GM18520 (cell line): ENCODE data around the gene NLGN1.
"Not testable (repeated sequence)": the region's sequence is repeated elsewhere in the genome, so short reads cannot be mapped to it uniquely, and the experiment has no call there.

Experiments used
- ATAC-seq: cut with Tn5 transposase; IDR thresholded peaks from one replicate; pipeline ENCODE4 v1.9.1; 2021; ENCODE audit not compliant: unreplicated experiment

The NLGN1 gene

DNA sequence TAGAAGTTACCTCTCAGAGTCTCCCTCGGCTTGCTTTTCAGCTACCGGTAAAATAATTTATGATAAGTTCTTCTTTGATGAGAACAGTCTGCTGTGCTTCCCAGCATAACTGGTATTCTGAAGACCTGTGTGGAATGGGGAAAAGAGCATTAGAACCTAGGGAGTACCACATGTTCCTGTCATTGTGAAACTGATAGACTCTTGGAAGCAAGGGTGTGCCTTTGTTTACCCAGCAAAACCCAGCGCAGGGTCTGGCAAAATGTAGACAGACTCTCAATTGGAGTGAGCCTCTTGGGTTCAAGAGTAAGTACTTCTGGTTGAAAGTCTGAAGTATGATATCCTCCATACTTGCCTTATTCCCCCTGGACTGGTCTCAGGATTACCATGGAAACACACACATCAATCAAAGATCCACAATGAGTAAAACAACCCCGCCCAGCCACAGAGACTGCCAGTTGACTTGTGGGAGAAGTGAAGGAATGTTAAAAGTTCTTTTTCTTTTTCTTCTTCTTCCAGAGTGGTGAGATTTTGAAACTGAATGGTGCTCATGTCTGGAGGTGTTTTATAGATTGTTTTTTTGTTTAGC lies 809.2 kb downstream of the NLGN1 start:
- no peak for ATAC-seq

DNA sequence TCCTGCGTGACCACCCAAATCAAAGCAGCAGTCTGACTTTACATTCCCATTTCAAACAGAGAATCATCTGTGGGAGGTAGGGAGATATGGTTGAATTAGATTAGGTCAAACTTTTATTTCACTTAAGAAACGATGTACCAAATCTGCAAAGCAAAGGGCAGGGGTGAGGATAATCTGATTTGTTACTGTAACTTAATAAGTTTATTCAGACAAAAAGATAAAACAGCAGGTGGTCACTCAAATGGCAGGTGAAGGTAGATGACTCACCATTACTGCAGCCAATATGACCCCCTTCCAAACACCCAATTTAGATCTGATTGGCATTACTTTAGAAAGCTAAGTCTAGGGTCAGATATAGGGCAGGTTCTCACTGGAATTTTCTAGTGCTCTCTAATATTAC lies 810.6 kb downstream of the NLGN1 start:
- ATAC-seq, result no peak

DNA sequence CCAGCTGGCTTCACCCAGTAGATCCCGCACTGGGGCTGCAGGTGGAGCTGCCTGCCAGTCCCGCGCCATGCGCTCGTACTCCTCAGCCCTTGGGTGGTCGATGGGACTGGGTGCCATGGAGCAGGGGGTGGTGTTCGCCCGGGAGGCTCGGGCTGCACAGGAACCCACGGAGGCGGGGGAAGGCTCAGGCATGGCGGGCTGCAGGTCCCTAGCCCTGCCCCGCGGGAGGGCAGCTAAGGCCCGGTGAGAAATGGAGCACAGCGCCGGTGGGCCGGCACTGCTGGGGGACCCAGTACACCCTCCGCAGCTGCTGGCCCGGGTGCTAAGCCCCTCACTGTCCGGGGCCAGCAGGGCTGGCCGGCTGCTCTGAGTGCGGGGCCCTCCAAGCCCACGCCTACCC lies 814.4 kb downstream of the NLGN1 start:
- not testable (repeated sequence) for ATAC-seq

DNA sequence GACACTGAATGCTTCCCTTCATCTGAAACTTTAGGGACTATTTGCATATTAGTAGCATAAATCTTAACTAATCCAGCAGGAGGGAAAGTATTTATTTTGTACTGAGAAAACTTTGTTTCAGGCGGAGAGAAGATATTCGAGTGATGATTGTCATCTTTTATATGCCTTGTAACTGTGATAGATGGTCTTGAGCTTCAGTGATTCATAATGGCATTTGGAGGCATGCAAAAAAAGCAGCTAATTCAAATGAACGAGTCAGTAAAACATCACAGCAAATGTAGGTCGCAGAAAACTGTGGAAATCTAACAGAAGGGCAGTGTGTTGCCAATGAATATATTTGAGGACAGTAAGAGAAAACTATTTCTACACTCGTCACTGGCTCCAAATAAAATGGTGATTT lies 817.9 kb downstream of the NLGN1 start:
- ATAC-seq, result no peak

DNA sequence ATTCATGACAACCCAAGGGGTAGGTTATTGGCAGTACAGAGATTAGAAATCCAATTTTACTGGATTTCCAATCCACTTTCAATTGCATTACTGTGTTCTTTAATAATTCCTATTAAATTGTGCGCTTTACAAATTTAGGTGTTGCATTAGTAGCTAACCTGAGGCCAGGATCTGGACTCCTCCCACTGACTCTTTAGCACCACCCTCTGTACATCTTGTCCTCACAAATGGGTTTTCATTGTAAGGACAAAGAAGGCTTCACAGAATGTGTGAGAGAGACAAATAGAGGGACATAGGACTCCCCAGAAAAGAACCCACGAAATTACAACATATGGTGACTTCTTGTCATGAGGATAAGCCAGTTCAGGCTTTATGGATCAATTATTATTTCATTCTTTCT lies 818.5 kb downstream of the NLGN1 start:
- no peak for ATAC-seq

- no peak for ATAC-seq
These were observed 819.6 kb downstream of the NLGN1 start for GRCh38 chr3:174216946-174217718.

DNA sequence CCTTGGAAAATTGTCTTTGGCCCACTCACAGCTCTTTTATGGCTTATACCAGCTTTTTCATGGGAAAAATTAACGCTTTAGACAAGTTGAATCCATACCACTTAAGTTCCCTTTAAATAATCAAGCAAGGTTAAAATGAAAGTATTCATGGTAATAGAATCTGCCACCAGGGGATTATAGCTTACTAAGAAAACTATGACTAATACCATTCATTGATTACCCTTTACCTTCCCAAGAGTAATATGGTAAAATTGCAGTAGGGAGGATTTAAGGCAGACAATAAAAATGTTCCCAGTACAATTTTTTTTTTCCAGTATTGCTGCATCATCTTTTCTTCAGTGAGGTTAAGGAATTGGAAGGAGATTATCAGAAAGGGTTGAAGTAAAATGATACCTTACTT lies 820.5 kb downstream of the NLGN1 start:
- ATAC-seq, result no peak

DNA sequence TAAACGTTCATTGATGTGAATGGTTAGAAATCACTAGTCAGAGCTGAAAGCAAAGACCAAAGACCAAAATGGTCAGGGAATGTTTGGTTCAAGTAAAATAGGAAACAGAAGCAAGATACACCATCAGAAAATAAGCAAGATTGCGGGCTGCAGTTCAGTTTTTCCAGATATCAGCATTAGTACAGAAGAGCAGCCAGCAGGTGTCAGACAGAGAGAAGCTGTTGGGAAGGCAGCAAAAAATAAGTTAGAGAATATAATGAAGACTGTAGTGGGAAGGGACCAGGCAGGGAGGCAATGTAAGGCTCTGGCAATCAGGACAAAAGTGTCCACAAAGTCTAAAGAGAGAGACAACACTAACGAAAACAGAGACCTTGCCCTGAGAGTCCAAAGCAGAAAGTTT lies 822.2 kb downstream of the NLGN1 start:
- no peak for ATAC-seq

GRCh38 chr3:174220775-174221554 lies 823.4 kb downstream of the NLGN1 start:
- ATAC-seq, result no peak

- no peak for ATAC-seq
These were observed 825.5 kb downstream of the NLGN1 start for GRCh38 chr3:174223042-174223441.

DNA sequence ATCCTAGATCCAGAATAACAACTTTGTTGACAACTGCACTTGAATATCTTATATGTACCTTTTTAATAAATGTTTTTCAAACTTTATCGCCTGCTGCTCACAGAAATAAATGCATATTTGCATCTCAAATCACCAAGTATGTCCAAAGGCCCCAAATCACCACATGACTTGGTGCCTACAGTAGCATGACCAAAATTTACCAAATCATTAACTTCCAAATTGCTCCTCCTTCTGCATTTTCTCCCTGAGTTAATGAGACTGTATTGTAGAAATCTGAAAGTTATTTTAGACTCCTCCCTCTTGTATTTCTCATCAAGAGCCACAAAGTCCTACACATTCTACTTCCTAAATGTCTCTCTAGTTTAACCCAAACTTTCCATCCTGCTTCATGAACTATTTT lies 826.1 kb downstream of the NLGN1 start:
- no peak for ATAC-seq

DNA sequence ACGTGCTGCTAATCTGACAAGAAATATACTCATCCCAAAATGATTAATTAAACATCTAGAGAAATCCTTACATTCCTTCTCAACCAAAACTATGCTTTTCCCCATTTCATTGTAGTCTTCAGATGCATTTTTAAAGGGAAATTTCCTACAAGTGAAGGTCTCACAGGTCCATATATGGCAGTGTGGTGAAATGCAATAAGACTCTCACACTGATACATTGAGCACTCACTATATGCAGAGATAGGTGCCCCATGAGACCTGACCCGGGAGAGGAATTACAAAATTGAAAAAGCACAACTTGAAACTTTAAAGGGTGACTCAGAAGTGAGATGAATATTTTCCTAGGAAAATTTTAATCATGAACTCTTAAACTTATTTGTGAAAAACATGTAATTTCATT lies 832.4 kb downstream of the NLGN1 start:
- no peak for ATAC-seq

DNA sequence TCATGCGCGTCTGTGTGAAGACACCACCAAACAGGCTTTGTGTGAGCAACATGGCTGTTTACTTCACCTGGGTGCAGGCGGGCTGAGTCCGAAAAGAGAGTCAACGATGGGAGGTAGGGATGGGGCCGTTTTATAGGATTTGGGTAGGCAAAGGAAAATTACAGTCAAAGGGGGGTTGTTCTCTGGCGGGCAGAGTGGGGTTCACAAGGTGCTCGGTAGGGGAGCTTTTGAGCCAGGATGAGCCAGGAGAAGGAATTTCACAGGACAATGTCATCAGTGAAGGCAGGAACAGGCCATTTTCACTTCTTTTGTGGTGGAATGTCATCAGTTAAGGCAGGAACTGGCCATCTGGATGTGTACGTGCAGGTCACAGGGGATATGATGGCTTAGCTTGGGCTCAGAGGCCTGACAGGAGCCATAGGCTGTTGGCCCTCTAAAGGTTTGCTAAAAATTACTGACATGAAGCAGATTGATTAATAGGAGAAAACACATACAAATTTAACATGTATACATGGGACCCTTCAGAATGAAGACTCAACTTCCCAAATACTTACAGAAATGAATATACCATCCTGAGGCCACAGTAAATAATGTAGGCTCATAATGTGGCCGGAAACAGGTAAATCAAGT lies 834.6 kb downstream of the NLGN1 start:
- ATAC-seq, result not testable (repeated sequence)

DNA sequence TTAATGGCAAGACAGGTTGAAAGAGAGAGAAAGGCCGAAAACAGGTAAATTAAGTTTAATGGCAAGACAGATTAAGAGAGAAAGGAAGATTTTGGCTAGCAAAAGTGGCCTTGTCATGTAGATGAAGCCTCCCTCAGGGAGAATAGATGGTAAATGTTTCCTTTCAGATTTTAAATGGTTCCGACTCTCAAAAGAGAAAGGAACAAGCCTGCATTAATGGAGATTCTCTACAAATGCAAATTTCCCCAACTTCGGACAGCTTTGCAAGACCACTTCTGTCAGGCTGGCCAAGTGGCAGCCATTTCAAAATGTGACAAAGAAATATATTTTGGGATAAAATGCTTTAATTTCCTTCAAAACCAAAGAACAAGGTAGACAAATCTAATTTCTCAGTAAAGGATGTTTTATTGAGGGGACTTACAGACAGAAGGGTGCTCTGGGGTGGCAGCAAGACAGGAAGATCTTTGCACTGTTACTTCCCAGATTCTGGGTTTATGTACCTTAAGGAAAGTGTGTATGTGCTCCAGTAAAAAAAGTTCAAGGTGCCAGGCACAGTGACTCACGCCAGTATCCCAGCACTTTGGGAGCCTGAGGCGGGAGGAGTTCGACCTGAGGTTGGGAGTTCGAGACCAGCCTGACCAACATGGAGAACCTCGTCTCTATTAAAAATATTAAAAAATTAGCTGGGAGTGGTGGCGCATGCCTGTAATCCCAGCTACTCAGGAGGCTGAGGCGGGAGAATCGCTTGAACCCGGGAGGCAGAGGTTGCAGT lies 835.3 kb downstream of the NLGN1 start:
- no peak for ATAC-seq

DNA sequence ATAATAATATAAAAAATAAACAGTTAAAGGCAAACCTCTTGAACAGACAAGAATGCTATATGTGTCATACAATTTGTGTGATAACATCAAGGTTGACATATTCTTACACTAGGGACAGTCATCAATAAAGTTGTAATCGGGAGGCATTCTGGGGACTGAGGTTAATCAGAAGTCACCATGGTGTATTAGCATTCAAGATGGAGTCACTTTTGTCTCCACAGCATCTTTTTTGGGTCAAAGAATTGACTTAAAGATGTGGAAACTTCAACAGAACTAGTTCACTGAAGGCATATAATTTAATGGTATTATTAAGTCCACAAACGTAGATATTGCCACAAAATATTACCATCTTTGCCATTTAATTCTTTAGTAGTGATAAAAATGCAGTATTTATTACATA lies 836.0 kb downstream of the NLGN1 start:
- ATAC-seq, result no peak

GRCh38 chr3:174242311-174243041 lies 844.9 kb downstream of the NLGN1 start:
- no peak for ATAC-seq

DNA sequence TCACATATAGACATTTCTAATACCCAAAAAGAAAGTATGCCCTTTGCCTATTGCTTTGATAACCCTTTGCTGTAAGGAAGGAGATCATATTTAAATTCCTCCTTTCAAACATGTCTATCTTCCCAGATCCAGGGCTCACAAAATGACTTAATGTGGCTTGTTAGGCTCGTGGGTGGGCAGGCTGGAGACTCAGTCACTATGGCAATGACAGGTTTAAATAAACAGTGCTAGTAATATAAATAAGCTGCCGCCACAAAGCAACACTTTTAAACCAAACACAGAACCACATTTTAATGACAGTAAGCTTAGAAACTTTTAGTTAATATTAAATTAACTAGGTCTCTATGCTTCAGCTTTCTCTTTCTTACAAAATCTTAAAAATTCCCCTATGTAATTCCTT lies 845.6 kb downstream of the NLGN1 start:
- ATAC-seq, result no peak

- no peak for ATAC-seq
These were observed 850.2 kb downstream of the NLGN1 start for GRCh38 chr3:174247687-174248152.

DNA sequence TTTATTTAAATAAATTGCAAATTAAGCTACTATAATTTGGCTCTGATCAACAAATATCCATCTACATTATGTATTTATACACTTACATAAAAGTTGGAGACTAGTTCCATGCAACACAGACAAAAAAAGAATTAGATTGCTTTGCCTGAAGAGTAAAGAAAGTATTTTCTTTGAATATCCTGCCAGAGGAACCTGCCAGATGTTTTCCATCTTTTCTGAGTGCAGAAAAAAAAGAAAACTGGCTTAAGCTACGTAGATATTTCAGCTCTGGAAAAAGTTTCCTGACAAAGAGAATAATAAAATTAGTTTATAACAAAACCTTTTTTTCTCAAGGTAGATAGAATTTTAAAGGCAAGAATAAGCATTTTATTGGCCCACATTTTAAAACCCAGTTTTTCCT lies 854.1 kb downstream of the NLGN1 start:
- ATAC-seq, result no peak

DNA sequence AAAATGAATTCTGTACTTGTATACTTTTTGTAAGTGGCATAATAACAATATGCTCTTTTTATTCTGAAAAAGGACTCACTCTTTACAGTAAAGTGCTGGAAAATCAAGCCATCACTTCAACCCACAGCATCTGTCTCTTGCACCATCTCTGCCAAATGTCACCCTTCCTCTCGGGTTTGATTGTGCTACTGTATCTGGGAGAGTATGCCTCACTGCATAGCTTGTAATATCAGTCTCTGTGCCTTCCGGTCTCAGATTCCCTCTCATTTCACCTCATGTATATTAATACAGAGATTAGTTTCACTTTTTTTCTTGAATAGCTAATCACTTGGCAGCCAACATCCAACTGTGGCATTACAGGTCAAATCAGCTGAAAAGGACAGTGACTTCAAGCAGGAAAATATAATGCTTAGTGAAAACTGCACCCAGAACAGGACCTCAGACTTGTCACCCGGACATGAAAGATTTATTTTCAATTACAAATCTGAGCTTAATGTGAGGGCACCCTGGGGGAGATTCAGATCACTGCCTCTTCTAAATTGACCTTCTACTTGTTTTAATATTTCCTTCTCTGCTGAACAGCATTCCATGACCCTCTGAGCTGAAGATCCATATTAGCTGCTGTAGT lies 855.8 kb downstream of the NLGN1 start:
- no peak for ATAC-seq
